ACC112 (cell line): ENCODE measurements around the gene ASGR2.

Source experiments
- H2AFZ ChIP-seq: fragments of 200-600 bp; sonication (generic); one replicate; pipeline ENCODE4 v1.6.0; 2017; ENCODE audit warnings: antibody characterized with exemption, low read length; ENCODE audit not compliant: unreplicated experiment
- H3K27ac ChIP-seq: fragments of 200-600 bp; sonication (generic); 2 replicates; pipeline ENCODE4 v1.5.1; 2014; ENCODE audit warnings: low read depth, mild to moderate bottlenecking, antibody characterized with exemption, low read length, moderate library complexity
- H3K27me3 ChIP-seq: fragments of 200-600 bp; sonication (generic); 2 replicates; pipeline ENCODE4 v1.6.1; 2014; ENCODE audit warnings: mild to moderate bottlenecking, antibody characterized with exemption, low read length, moderate library complexity, mixed read lengths; ENCODE audit not compliant: insufficient read depth
- H3K36me3 ChIP-seq: fragments of 200-600 bp; sonication (generic); 2 replicates; pipeline ENCODE4 v1.6.1; 2016; ENCODE audit warnings: mild to moderate bottlenecking, antibody characterized with exemption, low read length, moderate library complexity, mixed read lengths; ENCODE audit not compliant: insufficient read depth
- H3K4me1 ChIP-seq: fragments of 200-600 bp; sonication (generic); one replicate; pipeline ENCODE4 v1.6.1; 2016; ENCODE audit warnings: low read length, mixed read lengths; ENCODE audit not compliant: insufficient read depth, unreplicated experiment, control insufficient read depth
- H3K4me3 ChIP-seq: fragments of 200-600 bp; sonication (generic); 2 replicates; pipeline ENCODE4 v1.5.1; 2014; ENCODE audit warnings: mild to moderate bottlenecking, low read depth, low read length
- H3K79me2 ChIP-seq: fragments of 200-600 bp; sonication (generic); one replicate; pipeline ENCODE4 v1.6.0; 2016; ENCODE audit warnings: low read length; ENCODE audit not compliant: control insufficient read depth, unreplicated experiment, insufficient read depth

ASGR2 gene

GRCh38 chr17:7064261-7064660 is 50.4 kb downstream of the ASGR2 start:
- H3K27ac ChIP-seq = no peak overlapping the region
- no peaks in the 10 kb centered on the region; the same call in 1 of the 2 replicates for H3K27me3 ChIP-seq
- H3K4me1 ChIP-seq = peaks cover 23% of the 10 kb centered on the region
- no peak overlapping the region for H2AFZ ChIP-seq
- no peaks in the 10 kb centered on the region for H3K79me2 ChIP-seq
- no peaks in the 10 kb centered on the region for H3K36me3 ChIP-seq
- H3K4me3 ChIP-seq = no peak overlapping the region

- Histone ChIP-seq H3K4me1 (peaks cover 29% of the 10 kb centered on the region), H3K4me3 (no peak overlapping the region), H2AFZ (no peak overlapping the region), H3K27ac (no peak overlapping the region), H3K36me3 (no peaks in the 10 kb centered on the region), H3K27me3 (no peaks in the 10 kb centered on the region; the same call in 1 of the 2 replicates), H3K79me2 (no peaks in the 10 kb centered on the region)
These were observed 51.0 kb downstream of the ASGR2 start for GRCh38 chr17:7063518-7064094.

GRCh38 chr17:7060165-7060891 is 54.3 kb downstream of the ASGR2 start:
- Histone ChIP-seq H3K27me3 (no peaks in the 10 kb centered on the region; the same call in 1 of the 2 replicates), H3K36me3 (no peaks in the 10 kb centered on the region), H3K4me1 (peaks cover 32% of the 10 kb centered on the region), H3K4me3 (peak overlapping the region; percentile 18; the same call in 1 of the 2 replicates), H3K27ac (peak overlapping the region; percentile 62), H3K79me2 (no peaks in the 10 kb centered on the region), H2AFZ (no peak overlapping the region)

- H3K4me1 ChIP-seq = peaks cover 32% of the 10 kb centered on the region
- no peak overlapping the region for H2AFZ ChIP-seq
- no peaks in the 10 kb centered on the region for H3K36me3 ChIP-seq
- H3K27me3 ChIP-seq = no peaks in the 10 kb centered on the region
- no peaks in the 10 kb centered on the region for H3K79me2 ChIP-seq
- no peak overlapping the region for H3K4me3 ChIP-seq
- peak overlapping the region; percentile 39 for H3K27ac ChIP-seq
These were observed 55.7 kb downstream of the ASGR2 start for GRCh38 chr17:7058831-7059447.

GRCh38 chr17:7056386-7056785 is 58.2 kb downstream of the ASGR2 start:
- no peak overlapping the region for H3K27ac ChIP-seq
- no peak overlapping the region for H2AFZ ChIP-seq
- H3K4me1 ChIP-seq = peaks cover 21% of the 10 kb centered on the region
- no peak overlapping the region for H3K4me3 ChIP-seq
- no peaks in the 10 kb centered on the region for H3K27me3 ChIP-seq
- H3K36me3 ChIP-seq = no peaks in the 10 kb centered on the region
- H3K79me2 ChIP-seq = no peaks in the 10 kb centered on the region
